Measurements from ENCODE around the gene PTPRR.
"Not testable (repeated sequence)": the region's sequence is repeated elsewhere in the genome, so short reads cannot be mapped to it uniquely, and the experiment has no call there.

The PTPRR gene

GRCh38 chr12:70839544-70839943 is 81.0 kb downstream of the PTPRR start:
- DNase-seq (ENCODE audit: low read depth) = no peak

GRCh38 chr12:70838127-70838526 is 82.4 kb downstream of the PTPRR start:
- no peak for DNase-seq (ENCODE audit: low read depth)

DNA sequence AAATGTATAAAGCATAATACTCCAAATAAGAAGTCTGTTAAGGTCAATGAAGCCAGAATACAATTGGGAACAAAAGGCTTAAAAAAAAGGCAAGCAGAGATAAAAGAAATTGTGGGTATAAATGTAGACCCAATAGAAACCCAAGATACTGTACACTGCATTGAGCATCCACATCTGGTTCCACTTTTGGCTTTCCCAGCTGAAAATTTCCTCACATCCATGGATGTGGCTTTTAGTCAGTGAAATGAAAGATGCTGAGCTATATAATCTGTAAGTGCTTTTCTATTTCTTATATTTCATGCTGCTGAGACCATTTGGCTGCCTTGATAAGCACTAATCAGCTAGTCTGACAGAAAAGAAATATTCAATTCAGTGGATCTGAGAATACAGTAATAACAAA is 83.5 kb downstream of the PTPRR start:
- DNase-seq (ENCODE audit: low read depth) = no peak

- DNase-seq (ENCODE audit: low read depth) = no peak
These were observed 84.6 kb downstream of the PTPRR start for GRCh38 chr12:70835948-70836347.

DNA sequence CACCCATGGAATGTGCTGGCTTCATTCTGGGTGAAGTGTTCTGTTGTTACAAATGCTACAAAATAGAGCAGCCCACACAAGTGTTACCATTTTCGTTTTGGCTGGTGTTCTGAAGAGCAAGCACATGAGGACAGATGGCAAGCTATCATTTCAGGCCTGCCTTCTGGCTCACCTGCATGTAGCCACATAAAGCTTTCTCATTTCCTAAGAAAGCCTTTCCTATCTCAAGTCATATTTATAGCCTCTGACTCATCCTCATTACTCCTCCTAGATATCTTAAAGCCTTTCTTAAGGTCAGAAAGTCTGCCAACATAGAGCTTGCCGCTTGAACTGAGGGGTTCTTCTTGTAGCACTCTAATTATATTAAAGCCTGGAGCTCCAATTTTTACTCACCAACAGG is 89.0 kb downstream of the PTPRR start:
- no peak for DNase-seq (ENCODE audit: low read depth)

- DNase-seq (ENCODE audit: low read depth) = no peak
These were observed 90.1 kb downstream of the PTPRR start for GRCh38 chr12:70830221-70831061.

- DNase-seq (ENCODE audit: low read depth) = no peak
These were observed 91.5 kb downstream of the PTPRR start for GRCh38 chr12:70829070-70829469.

DNA sequence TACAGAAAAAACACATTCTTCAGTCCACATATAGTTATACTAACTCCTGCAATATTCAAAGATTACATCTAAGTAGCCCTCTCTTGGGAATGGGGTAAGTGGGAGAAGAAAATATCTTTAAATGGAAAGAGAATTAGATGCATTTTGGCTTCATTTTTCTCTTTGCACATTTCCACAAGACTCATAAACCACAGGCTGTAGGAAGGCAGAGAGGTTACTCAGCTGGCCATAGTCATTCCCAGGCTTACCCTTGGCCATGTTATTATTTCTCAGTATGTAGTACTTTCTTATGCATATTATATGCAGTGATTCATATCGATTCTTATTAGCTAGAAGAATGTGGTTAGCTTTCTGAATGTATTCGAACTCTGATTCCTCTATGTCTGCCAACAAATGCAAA is 92.2 kb downstream of the PTPRR start:
- DNase-seq (ENCODE audit: low read depth) = no peak

- no peak for DNase-seq (ENCODE audit: low read depth)
These were observed 94.4 kb downstream of the PTPRR start for GRCh38 chr12:70826156-70826555.

GRCh38 chr12:70824511-70824910 is 96.0 kb downstream of the PTPRR start:
- DNase-seq (ENCODE audit: low read depth) = no peak

- no peak for DNase-seq (ENCODE audit: low read depth)
These were observed 97.2 kb downstream of the PTPRR start for GRCh38 chr12:70823182-70823976.

- DNase-seq (ENCODE audit: low read depth) = no peak
These were observed 98.1 kb downstream of the PTPRR start for GRCh38 chr12:70822412-70822811.

DNA sequence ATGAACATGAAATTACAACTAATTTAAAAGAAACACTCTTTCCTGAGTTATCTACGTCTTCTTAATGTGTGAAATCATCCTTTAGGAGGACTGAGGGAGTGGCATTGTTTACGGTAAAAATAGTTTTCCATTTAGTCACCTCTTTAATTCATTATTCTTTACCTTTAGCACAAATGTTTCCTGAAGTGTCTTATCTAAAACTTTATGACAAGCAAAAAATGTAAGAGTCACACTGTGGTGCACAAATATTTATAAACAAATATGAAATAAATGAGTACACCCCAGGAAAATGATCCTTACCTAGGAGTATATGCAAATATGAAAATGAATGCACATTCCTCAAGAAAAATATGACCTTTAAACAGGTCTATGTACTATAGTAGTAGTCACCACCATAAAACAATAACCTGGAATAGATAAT is 104.6 kb downstream of the PTPRR start:
- DNase-seq (ENCODE audit: low read depth) = no peak

DNA sequence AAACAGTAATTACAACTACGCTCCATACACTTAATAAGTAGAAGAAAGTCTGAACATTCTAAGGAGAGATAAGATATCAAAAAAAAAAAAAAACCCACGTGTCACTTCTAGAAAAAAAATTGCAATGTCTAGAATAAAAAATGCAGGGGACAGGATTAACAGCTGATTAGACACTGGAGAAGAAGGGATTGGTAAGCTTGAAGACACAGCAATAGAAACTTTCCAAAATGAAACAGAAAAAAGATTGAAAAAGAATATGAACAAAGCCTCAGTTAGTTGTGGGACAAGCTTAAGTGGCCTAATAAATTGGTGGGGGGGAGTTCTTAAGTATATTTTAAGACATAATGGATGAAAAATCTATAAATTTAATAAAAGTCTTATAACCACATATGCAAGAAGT is 105.5 kb downstream of the PTPRR start:
- DNase-seq (ENCODE audit: low read depth) = no peak

GRCh38 chr12:70813559-70813958 is 107.0 kb downstream of the PTPRR start:
- no peak for DNase-seq (ENCODE audit: low read depth)

GRCh38 chr12:70812136-70812535 is 108.4 kb downstream of the PTPRR start:
- DNase-seq (ENCODE audit: low read depth) = no peak

DNA sequence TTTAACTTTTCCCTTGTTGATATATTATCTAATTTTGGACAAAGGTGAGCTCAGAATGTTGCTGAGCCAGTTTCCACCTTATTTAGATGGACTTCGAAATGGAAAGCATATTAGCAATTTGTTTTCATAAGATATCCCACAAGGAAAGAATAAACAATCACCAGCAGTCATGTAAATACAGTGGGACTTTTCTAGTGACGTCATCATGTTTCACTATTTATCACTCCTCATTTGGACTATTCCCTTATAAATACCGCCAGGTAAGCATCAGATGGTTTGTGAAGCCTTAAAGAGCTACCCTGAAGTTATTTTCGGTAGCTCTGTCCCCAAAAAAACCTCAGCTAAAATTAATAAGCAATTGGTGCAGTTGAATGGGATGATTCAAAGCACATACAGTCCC is 110.7 kb downstream of the PTPRR start:
- DNase-seq (ENCODE audit: low read depth) = no peak

- DNase-seq (ENCODE audit: low read depth) = not testable (repeated sequence)
These were observed 112.5 kb downstream of the PTPRR start for GRCh38 chr12:70807993-70808392.

DNA sequence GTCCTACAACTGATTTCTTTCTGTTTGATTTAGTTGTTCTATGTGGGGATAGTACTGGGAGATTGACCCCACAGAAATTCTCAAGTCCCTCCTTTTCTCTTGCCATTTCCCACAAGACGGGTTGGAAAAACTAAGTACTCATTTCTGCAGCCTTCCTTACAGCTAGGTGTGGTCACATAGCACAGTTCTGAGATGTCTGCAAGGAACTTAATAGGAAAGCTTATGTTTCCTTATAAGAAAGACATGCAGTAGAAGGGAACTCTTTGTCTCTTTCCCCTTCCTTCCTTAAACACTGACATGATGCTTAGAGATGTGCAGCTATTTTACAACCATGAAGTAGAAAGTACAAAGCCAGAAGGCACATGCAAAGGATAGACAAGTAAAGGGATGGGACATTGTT is 113.7 kb downstream of the PTPRR start:
- no peak for DNase-seq (ENCODE audit: low read depth)

- DNase-seq (ENCODE audit: low read depth) = no peak
These were observed 114.5 kb downstream of the PTPRR start for GRCh38 chr12:70806043-70806442.

DNA sequence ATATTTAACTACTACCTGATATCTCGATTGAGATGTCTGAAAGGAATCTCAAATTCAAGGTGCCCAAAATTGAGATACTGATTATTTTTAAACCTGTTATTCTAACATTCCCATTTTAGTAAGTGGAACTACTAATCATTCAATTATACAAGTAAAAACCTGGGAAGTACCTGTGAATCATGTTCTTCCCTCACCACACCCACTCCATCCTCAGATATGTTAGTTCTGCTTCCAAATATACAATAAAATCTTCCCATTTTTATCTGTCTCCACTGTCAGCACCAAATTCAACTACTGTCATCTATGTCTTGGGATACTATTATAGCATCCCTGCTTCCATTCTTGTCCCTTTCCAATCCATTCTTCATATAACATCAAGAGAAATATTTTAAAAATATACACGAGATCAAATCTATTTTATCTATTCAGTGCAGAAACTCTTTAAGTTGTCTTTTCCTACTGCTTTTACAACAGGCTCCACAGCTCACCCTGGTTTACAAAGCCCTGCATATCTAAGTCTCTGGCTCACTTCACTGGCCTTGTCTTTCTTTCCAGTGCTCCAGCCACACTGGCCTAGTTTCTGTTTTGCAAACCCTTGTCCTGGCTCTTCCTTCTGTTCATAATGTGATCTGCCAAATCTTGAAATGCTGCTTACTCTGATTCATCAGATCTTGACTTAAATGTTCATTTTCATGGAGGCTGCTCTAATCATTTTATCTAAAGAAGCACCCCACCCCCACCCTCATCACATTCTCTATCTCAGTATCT is 122.3 kb downstream of the PTPRR start:
- no peak for DNase-seq (ENCODE audit: low read depth)

- DNase-seq (ENCODE audit: low read depth) = no peak
These were observed 123.5 kb downstream of the PTPRR start for GRCh38 chr12:70796989-70797388.

- no peak for DNase-seq (ENCODE audit: low read depth)
These were observed 124.9 kb downstream of the PTPRR start for GRCh38 chr12:70795608-70796007.
